K562 (cell line): ENCODE results near the gene ASPRV1. TPM values are rescaled to one million over a fixed set of nuclear protein-coding genes. Genes with fewer than 3 reads are reported as not detected.

Experiments used
- ADNP ChIP-seq: fragments of 200-800 bp; sonication (Bioruptor generic); IDR thresholded peaks from 2 replicates; pipeline ENCODE4 v1.6.1; 2016; ENCODE audit warnings: missing genetic modification characterization, missing compliant biosample characterization
- CBX8 ChIP-seq: fragments of 200-600 bp; sonication (generic); IDR thresholded peaks from 2 replicates; pipeline ENCODE4 v1.6.1; 2012; ENCODE audit warnings: borderline replicate concordance, mixed run types, low read depth, mild to moderate bottlenecking, moderate library complexity, mixed read lengths, low read length, control low read depth, inconsistent platforms; ENCODE audit not compliant: poor library complexity, severe bottlenecking; ENCODE audit errors: extremely low read depth
- CSDE1 ChIP-seq, 2 experiments: fragments of 450-650 bp; IDR thresholded peaks; 2 replicates each; pipeline ENCODE4 v1.6.1; 2016; ENCODE audit warnings: mild to moderate bottlenecking in 1 of 2
- ELF1 ChIP-seq: fragments of 200-800 bp; sonication (Bioruptor generic); IDR thresholded peaks from 2 replicates; pipeline ENCODE4 v1.6.1; 2016; ENCODE audit warnings: missing genetic modification characterization, missing compliant biosample characterization
- GABPB2 ChIP-seq: fragments of 250-450 bp; sonication (Bioruptor Pico); conservative IDR thresholded peaks from 2 replicates; pipeline ENCODE4 v1.5.1; 2021; ENCODE audit warnings: mild to moderate bottlenecking
- GATA2 ChIP-seq: sonication (generic); formaldehyde crosslinking; IDR thresholded peaks from 2 replicates; pipeline ENCODE4 v1.4.0; 2020; ENCODE audit warnings: mild to moderate bottlenecking, missing genetic modification reagents
- IRF2 ChIP-seq: sonication (generic); formaldehyde crosslinking; IDR thresholded peaks from 2 replicates; pipeline ENCODE4 v1.8.1; 2022; ENCODE audit warnings: mild to moderate bottlenecking, missing genetic modification reagents
- KDM4B ChIP-seq, 2 experiments: fragments of 450-650 bp in 1 of 2; sonication (generic) in 1 of 2; IDR thresholded peaks; 2 replicates each; pipeline ENCODE4 v1.6.1; 2016 to 2017; ENCODE audit warnings: borderline replicate concordance in 2 of 2, antibody characterized with exemption in 1 of 2, low read depth in 1 of 2, mild to moderate bottlenecking in 1 of 2
- MGA ChIP-seq: fragments of 450-650 bp; IDR thresholded peaks from 2 replicates; pipeline ENCODE4 v1.6.1; 2016; ENCODE audit warnings: mild to moderate bottlenecking, moderate library complexity
- PPARD ChIP-seq: fragments of 250-450 bp; sonication (Bioruptor Pico); IDR thresholded peaks from 2 replicates; pipeline ENCODE4 v1.8.0; 2022; ENCODE audit warnings: inconsistent platforms, mild to moderate bottlenecking, moderate library complexity
- SMAD4 ChIP-seq: fragments of 250-450 bp; sonication (Bioruptor Pico); conservative IDR thresholded peaks from 2 replicates; pipeline ENCODE4 v1.8.0; 2021; ENCODE audit warnings: inconsistent platforms, mild to moderate bottlenecking, moderate library complexity
- SREBF2 ChIP-seq: sonication (generic); formaldehyde crosslinking; IDR thresholded peaks from 2 replicates; pipeline ENCODE4 v1.4.0; 2020; ENCODE audit warnings: mild to moderate bottlenecking, missing genetic modification reagents
- TAL1 ChIP-seq: fragments of 450-650 bp; IDR thresholded peaks from 2 replicates; pipeline ENCODE4 v1.6.1; 2016; ENCODE audit warnings: mild to moderate bottlenecking
- ZNF143 ChIP-seq: sonication (generic); formaldehyde crosslinking; IDR thresholded peaks from 2 replicates; pipeline ENCODE4 v1.9.0; 2022; ENCODE audit warnings: mild to moderate bottlenecking, missing genetic modification reagents
- ZNF232 ChIP-seq: sonication (generic); formaldehyde crosslinking; IDR thresholded peaks from 2 replicates; pipeline ENCODE4 v1.8.0; 2022; ENCODE audit warnings: mild to moderate bottlenecking, missing genetic modification reagents
- ZNF444 ChIP-seq: fragments of 250-450 bp; sonication (Bioruptor Pico); IDR thresholded peaks from 2 replicates; pipeline ENCODE4 v1.4.0; 2020; ENCODE audit warnings: mild to moderate bottlenecking, moderate library complexity
- polyA plus RNA-seq, 8 experiments: library from polyadenylated mRNA; depleted of rRNA in 4 of 8; stranded (reverse) in 5 of 8; unstranded in 3 of 8; fragments of >200 nt; fragmentation: Nextera tagmentation in 2 of 8; fragmentation: Illumina TruSeq in 1 of 8; extraction: Ambion mirVana in 2 of 8; extraction: Trizol in 1 of 8; gene quantifications; 2 replicates each; pipeline versions ENCODE4 v1.2.1 to v1.2.3, GENCODE V29; 2011 to 2014; ENCODE audit warnings: inconsistent platforms in 1 of 8, missing spikeins in 1 of 8
- total RNA-seq, 7 experiments: library from RNA; depleted of rRNA in 6 of 7; stranded (reverse); fragments of >200 nt in 6 of 7; fragmentation: Illumina TruSeq in 2 of 7; extraction: Trizol in 2 of 7; gene quantifications; 2 replicates each; pipeline versions ENCODE4 v1.2.1 to v1.2.3, GENCODE V29; 2011 to 2021; ENCODE audit warnings: low replicate concordance in 1 of 7

Gene ASPRV1
- total and polyA plus RNA-seq, 9 of the 15 experiments (the other 6 are each of a cell fraction or from before 2014, with no cell fraction given), result 0.17 to 0.72 (median 0.47) TPM; not detected in 1

DNA sequence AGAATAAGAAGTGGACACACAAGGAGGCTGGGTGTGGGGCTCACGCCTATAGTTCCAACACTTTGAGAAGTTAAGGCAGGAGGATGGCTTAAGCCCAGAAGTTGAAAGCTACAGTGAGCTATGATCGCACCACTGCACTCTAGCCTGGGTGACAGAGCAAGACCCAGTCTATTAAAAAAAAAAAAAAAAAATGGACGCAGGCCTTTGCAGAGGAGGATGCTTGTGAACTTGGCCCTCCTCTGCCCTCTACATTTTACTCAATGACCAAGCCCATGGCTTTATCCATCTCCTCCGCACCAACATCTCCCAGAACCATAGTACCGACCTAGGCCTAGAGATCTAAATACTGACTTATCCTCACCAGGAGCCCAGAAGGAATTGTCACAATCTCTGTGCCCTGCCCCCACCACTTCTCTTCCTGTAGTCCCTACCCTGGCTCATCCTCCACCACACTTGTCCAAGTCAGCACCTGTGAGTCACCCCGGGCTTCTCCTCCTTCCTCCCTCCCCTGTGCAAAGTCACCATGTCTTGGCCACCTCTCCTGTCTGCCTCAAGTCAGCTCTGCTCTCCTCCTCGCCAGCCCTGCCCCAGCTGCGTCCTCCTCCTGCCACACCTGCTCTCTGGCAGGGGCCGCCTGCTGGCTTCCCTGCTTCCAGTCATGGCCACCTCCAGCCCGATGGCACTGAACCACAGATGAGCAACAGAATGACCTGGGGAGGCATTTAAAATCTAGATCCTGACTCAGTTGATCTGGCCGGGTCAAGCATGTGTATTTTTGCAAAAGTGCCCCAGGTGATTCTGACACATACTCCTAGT lies 35.8 kb upstream of the ASPRV1 start (continued):
- TF ChIP-seq KDM4B (IDR thresholded peaks at IDR 0.05; ENCODE audit: borderline replicate concordance in 2 of 2, low read depth in 1 of 2) (no peak), ADNP (no peak), CBX8 (no peak), IRF2 (no peak), SMAD4 (peak; percentile 61; the same call in 1 of the 2 replicates), TAL1 (no peak; the same call in 1 of the 2 replicates), ZNF232 (no peak), ZNF444 (CRISPR knock-in tag) (no peak), GATA2 (no peak), CSDE1 (IDR thresholded peaks at IDR 0.05) (no peak), GABPB2 (CRISPR knock-in tag) (no peak), SREBF2 (CRISPR knock-in tag) (no peak), PPARD (no peak), ELF1 (tag) (peak; percentile 44; the same call in 1 of the 2 replicates), MGA (no peak), ZNF143 (CRISPR knock-in tag) (no peak)
